Stimulated activated CD8-positive, alpha-beta memory T cell treated with anti-CD3 and anti-CD28 coated beads, Interleukin-4, amount 100 ng/mL, for 24 hours (primary cell): Measurements from ENCODE around the gene CHFR.
"Not testable (repeated sequence)": the region's sequence is repeated elsewhere in the genome, so short reads cannot be mapped to it uniquely, and the experiment has no call there.

ENCODE experiments used
- DNase-seq: peaks from one replicate; pipeline ENCODE4 v3.0.0-alpha.2; 2020; ENCODE audit warnings: low read depth

Gene CHFR

DNA sequence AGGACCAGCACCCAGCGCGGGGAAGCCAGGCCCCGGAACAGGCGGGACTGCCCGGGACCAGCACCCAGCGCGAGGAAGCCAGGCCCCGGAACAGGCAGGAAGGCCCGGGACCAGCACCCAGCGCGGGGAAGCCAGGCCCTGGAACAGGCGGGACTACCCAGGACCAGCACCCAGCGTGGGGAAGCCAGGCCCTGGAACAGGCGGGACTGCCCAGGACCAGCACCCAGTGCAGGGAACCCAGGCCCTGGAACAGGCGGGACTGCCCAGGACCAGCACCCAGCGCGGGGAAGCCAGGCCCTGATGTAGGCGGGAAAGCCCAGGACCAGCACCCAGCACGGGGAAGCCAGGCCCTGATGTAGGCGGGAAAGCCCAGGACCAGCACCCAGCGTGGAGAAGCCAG lies 12.8 kb downstream of the CHFR start:
- not testable (repeated sequence) for DNase-seq

DNA sequence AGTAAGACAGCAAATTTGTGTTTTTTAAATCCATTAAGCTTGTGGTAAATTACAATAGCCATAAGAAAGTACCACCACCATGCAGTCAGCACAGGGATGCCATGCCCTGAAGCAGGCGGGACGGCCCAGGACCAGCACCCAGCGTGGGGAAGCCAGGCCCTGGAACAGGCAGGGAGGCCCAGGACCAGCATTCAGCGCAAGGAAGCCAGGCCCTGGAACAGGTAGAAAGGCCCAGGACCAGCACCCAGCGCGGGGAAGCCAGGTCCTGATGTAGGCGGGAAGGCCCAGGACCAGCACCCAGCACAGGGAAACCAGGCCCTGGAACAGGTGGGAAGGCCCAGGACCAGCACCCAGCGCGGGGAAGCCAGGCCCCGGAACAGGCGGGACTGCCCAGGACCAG lies 13.2 kb downstream of the CHFR start:
- DNase-seq = no peak

DNA sequence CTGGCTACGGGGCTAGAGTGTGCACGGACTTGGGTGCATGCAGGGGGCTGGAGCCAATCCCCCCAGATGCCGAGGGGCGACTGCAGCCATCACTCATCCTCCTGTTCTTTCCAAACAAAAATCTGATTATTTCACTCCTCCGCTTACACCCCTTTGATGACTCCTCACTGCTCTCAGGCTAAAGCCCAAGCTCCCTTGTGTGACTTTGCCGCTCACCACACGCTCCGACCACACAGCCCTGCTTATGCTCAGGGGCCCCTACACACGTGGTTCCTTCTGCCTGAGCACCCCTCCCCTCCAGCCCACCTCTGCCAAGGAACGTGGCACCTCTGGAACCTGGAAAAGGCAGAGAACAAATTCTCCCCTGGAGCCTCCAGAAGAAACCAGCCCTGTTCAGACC lies 13.7 kb downstream of the CHFR start:
- no peak for DNase-seq

DNA sequence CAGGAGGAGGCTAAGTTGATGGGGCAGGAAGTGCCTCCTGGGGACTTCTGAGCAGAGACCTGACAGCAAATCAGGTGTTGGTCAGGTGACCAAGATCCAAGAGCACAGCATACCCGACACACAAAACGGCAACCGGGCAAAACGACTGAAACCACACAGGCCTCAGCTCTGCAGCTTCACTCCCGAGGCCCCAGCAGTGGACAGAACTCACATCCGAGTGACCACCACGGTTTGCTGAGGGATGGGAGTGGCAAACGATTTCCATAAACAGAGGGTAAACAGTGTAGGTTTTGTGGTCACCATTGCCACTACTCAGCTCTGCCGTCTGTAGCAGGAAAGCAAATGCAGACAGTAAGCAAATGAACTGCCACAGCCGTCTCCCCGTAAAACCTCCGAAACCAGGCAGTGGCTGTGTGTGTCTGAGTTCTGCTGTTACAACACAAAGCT lies 14.4 kb downstream of the CHFR start:
- no peak for DNase-seq

DNA sequence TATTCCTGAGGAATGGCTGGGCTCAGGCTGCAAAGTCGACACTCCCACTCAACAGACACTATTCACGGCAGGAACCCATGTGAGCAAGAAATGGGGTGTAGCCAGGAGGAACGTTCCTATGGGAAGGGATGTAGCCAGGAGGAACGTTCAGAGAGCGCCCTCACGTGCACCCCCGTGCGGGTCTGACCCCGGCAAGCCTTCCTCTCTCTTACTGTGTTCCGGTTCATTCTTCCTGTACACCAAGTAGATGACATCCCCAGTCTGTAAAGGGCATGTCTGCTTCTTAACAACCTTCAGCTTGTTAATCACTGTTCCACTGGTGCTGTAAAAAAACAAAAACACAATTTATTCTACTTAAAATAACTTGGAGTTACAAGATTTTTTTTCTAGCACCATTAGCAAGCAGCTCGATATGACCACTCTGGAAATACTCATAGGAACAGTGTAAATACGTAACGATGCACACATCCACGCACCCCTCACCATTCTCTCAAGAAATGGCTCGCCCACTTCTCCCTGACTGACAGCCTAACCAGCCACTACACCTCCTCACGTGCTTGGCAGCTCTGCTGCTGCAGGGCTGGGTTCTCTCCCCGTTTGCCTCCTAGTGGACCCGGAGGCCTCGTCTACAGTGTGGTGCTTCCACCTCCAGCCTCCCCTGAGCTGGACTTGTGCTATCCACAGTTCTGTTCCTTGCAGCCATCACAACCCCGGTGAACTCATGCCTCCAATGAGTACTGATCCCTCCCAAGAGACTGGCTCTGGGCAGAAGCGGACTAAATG lies 15.1 kb downstream of the CHFR start:
- no peak for DNase-seq

DNA sequence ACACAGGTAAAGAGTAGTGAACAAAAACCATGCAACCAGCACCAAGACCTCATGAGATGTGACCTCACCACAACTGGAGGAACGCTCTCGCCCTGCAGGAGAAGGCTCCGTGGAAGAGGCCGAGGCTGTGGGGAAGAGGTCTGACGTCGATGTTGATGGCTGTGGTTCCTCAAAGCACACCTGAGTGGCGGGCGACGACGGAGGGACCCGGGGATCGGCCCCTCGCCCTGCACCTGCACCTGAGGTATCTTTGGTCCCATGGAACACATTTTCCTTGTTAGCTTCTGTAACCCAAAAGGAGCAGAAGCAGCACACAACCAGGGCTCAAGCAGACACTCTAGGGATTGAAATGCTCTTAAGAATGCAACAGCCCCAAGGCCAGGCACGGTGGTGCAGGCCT lies 17.9 kb downstream of the CHFR start:
- DNase-seq = no peak

DNA sequence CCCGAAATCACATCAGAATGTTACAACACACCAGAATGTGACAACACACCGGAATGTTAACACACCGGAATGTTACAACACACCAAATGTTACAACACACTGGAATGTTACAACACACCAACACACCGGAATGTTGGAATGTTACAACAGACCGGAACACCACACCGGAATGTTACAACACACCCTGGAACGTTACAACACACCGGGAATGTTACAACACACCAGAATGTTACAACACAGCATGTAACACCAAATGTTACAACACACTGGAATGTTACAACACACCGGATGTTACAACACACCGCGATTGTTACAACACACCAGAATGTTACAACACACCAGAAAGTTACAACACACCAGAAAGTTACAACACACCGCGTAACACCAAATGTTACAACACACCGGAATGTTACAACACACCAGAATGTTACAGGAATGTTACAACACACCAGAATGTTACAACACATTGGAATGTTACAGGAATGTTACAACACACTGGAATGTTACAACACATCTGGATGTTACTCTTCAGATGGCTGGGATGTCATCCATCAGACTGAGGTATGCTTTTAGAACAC lies 21.1 kb downstream of the CHFR start:
- no peak for DNase-seq

DNA sequence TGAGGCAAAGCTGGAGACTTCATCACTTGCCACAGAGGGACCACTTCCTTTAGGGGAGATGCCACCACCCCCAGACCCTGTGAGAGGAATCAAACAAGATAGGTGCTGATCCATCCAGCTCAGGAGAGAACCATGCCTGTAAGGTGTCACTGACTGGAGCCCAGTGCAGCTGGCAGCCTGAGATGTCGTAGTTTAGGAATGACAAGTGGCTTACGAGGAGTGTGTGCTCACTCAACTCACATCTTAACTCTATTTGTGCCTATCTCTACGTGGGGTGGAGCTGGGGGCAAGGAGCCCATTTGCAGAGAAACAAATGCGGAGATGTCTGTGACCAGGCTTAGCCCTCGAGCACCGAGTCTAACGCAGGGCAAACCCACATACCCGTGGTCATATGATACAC lies 25.8 kb downstream of the CHFR start:
- DNase-seq = no peak

DNA sequence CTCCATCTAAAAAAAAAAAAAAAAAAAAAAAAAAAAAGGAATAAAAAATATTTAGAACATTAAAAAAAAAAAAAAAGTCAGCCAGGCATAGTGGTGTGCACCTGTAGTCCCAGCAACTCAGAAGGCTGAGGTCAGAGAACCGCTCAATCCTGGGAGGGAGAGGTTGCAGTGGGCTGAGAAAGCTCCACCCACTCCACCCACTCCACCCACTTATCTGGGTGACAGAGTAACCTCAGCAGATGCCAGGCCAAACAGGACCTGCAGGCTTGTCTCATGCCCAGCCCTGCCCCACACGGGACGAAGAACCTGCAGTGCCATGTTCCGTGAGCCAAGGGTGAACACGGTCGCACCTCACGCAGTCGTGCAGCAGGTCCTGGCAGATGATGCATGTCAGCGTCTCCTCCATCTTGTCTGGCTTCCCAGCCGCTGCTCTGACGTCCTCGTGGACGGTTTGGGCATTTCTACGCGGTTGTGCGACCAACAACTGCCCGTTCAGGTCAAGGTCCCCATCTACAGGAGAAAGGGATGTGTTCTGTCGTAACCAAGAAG lies 28.6 kb downstream of the CHFR start:
- DNase-seq = no peak

DNA sequence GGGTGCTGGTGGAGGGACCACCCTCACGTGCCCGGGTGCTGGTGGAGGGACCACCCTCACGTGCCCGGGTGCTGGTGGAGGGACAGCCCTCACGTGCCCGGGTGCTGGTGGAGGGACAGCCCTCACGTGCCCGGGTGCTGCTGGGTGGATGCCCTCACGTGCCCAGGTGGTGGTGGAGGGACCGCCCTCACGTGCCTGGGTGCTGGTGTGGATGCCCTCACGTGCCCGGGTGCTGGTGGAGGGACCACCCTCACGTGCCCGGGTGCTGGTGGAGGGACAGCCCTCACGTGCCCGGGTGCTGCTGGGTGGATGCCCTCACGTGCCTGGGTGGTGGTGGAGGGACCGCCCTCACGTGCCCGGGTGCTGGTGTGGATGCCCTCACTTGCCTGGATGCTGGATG lies 30.4 kb downstream of the CHFR start:
- DNase-seq = not testable (repeated sequence)

DNA sequence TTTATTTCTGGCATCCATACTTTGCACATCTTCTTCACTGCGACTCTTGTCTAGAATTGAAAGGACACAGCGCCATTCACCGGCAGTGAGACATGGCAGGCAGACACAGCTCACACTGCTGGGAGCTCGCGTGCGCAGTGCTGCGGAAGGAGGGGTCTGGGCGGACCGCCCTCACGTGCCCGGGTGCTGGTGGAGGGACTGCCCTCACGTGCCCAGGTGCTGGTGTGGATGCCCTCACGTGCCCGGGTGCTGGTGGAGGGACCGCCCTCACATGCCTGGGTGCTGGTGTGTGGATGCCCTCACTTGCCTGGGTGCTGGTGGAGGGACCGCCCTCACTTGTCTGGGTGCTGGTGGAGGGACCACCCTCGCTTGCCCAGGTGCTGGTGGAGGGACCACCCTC lies 30.8 kb downstream of the CHFR start:
- no peak for DNase-seq

DNA sequence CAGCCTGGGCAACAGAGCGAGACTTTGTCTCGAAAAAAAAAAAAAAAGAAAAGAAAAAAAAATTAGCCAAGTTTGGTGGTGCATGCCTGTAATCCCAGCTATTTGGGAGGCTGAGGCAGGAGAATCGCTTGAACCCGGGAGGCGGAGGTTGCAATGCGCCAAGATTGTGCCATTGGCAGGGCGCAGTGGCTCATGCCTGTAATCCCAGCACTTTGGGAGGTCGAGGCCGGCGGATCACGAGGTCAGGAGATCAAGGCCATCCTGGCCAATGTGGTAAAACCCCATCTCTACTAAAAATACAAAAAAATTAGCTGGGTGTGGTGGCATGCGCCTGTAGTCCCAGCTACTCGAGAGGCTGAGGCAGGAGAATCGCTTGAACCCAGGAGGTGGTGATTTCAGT lies 32.2 kb downstream of the CHFR start:
- not testable (repeated sequence) for DNase-seq

DNA sequence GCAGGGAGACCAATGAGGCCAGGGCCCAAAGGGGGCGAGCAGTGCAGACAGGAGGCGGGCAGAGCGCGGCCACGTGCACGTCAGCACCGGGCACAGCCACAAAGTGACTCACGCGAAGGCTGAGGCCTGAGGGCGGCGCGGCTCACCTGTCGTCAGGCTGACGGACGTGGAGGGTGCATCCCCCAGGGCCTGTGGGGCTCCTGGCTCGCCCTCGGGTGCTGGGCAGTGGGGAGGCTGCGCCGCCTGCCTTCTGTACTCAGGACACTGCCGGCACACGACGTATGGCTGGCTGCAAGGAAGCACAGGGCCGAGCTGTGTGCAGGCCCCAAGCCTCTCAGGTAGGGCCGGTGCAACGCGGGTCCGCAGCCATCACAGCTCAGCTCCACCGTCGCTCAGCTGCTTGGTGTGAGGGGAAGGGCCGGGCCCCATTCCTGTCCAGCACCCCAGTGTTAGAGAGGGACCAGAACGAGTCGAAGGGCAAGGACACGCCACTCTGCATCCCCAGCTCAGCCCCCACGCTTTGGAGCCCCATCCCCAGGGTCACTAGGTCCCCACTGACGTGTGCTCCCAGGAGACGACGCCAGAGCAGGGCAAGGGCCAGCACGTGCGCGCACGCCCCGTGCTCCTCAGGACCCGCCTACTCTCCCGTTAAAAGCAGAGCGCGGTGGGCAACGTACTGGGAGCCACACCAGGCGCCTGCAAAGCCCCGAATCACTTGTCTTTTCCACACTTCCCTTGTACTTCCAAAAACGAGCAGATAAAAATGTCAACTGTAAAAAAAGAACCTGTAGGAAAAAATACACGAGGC lies 33.9 kb downstream of the CHFR start:
- no peak for DNase-seq

DNA sequence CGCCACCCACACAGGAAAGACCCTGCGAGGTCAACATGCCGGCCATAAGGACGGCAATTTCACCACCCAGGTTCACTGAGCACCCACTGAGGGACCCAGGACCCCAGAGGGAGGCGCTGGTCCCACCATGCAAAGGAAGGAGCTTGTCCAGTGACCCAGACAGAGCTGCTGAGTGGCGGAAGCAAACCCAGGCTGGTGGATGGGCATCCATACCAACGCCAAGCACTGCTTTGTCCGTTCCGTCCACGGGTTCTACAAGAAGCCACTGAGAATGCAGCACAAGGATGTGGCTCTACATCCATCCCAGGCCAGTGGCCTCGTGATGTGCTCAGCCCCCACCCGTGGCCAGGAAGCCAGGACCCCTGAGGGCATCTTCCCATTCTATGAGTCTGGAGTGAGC lies 34.9 kb downstream of the CHFR start:
- DNase-seq = no peak

DNA sequence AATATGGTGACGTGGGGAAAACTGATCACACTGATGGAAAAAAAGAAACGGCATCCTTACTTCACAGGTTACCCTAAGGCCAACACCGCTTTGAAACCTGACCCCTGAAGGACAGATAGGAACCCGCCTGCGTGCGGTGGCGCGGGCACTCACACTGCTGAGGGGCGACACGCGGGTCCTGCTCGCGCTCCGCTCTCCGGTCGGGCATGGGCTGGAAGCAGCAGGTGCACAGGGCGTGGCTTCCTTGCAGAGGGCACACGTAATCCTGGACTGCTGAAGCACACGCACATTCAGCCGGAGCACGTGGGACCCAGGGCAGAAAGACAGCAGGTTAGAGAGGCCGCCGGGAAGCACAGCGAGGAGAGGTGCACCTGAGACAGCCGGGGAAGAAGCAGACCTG lies 35.9 kb downstream of the CHFR start:
- no peak for DNase-seq

DNA sequence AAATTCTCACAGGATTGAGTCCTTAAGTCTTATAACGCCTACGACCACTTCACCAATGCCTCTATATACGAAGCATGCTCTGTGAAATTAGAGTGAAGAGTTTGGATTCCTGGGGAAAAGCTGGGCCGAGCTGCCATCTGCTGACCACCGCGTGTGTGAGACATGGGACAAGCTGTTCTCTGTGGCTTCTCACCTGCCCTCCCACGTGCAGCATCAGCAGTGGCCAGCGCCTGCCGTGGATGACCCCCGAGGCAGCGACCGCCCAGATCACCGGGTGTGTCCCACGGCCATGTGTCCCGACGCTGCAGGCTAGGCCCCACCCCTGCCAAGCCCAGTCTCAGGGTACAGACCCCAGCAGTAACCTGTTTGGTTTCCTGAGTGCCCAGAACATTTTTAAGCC lies 37.1 kb downstream of the CHFR start:
- DNase-seq = no peak

DNA sequence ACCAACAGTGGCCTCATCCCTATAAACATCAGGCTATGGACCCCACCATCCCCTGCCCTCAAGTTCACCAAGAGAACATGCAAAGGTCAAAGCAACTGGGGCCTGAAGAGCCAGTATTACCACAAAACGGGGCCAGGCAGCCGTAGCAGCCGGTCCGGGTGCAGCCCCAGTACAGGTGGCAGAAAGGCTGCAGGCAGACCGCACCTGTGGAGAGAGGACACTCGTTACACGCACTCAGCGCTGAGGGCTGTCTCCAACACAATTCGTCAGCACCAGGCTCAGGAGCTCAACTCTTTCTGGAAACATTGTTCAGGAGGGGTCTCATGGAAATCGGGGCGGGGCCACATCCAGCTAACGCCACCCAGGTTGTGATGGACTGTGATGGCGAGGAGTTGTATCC lies 38.9 kb downstream of the CHFR start:
- DNase-seq = no peak

DNA sequence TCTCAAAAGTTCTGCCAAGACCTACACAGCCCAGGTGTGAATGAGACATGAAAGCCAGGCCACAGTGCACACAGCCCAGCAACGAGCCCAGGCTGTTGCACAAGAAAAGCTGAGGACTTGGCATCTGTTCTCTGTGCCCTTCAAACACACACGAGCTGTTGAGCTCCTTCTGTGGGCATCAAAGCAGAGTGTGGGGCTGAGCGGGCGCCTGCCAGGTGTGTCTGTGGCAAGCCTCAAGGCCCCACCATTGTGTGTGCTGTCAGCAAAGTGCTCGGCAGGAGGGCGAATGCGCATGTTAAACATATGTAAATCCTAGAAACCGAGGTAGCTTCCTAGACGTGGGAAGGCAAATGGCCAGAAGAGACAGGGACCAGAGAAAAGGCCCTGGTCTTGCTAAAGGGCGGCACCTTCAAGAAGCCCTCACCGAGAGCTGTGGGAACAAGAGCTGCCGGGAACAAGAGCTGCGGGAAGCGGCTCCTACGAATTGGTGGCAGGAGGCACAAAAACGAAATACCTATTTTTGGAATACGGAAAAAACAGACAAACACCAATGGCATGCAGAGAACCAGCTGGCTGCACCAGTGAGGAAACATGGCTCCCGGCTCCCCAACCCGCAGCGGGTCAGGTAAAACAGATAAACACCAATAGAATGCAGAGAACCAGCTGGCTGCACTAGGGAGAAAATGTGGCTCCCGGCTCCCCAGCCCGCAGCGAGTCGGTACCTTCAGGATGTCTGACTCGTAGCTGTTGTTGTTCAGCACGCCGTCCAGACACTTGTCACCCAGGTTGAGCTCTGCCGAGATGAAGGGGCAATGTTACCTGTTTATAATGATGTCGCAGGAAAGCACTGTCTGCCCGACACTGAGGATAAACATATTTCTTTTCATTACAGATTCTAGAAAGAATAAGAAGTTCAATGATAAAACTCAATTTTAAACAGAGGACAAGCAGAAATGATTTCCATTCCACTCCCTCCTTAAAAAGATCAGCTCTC lies 39.7 kb downstream of the CHFR start:
- DNase-seq = no peak

DNA sequence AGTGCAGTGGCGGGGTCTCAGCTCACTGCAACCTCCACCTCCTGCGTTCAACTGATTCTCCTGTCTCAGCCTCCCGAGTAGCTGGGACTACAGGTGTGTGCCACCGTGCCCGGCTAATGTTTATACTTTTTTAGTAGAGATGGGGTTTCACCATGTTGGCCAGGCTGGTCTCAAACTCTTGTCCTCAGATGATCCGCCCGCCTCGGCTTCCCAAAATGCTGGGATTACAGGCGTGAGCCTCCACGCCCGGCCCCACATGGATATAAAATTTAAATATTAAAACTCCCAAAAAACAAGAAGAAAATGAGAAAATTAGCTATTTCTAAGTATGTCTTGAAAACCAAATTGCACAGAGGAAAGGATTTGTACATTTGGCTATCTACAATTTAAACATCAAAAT lies 42.7 kb downstream of the CHFR start:
- not testable (repeated sequence) for DNase-seq

DNA sequence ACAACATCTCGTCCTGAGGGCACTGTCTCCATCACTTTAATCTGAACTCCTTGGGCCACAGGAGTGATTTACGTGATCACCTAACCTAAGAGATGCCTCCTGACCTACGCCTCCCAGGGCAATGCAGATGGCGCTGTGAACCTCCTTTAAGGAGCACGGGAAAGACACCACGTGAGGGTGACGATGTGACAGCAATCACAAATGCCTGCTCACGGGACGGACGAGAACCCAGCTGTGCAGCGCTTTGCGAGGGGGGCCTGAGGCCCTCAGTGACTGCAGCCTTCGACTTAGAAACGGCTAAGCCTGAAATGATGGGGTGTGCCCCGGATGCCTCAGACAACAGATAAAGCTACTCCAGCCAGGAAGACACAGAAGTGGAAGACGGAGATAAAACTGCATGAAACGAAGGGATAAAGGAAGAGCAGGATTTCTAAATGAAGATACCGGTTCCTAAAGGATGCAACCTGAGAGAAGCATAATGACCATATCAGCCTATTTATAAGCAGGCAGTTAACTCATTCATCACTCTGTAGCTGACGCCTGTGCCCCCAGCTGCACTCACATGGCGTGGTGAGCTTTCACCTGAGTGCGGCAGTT lies 44.9 kb downstream of the CHFR start:
- DNase-seq = no peak

DNA sequence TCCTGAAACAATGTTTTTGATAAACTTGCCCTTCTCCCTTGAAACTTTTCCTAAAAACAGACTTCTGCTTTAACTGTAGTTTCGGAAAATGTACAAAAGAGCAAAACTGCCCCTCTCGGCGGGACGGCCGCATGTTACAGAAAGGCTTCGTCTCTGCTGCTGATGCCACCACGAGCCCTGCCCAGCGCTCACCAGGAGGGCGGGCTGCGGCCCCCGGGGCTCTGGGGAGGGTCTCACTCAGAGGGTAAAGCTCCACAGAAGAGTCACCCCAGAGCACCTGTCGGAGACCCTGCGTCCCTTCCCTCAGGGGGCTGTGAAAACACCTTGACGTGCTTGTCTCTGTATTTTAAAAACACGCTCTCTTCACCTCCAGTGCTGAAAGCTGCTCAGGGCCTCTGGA lies 46.3 kb downstream of the CHFR start:
- no peak for DNase-seq
